ENCODE measurements around the gene NHLH2. TPM values are rescaled to one million over a fixed set of nuclear protein-coding genes. Genes with fewer than 3 reads are reported as not detected.

Gene NHLH2
- total and polyA plus RNA-seq, 4 donors, result not detected

- H3K9me3 ChIP-seq (ENCODE audit: control insufficient read depth in 4 of 4, low read length in 3 of 4), result no peaks in the 10 kb centered on the region
- WGBS, result 66% methylated on average over 5 of the region's 5 CpGs
- no peak overlapping the region for H3K4me3 ChIP-seq (ENCODE audit: low read depth in 1 of 3, low read length in 3 of 3)
- TF ChIP-seq YY1 (IDR thresholded peaks at IDR 0.05) (no peak), FOXA2 (IDR thresholded peaks at IDR 0.05) (no peak), MAX (IDR thresholded peaks at IDR 0.05) (no peak), EGR1 (IDR thresholded peaks at IDR 0.05; ENCODE audit: low read depth in 2 of 2) (no peak), CTCF (IDR thresholded peaks at IDR 0.05; ENCODE audit: low read depth, low read length, missing input control) (no peak), HNF4G (IDR thresholded peaks at IDR 0.05) (no peak), ATF3 (IDR thresholded peaks at IDR 0.05) (no peak), HNF4A (conservative IDR thresholded peaks at IDR 0.05) (no peak), GABPA (IDR thresholded peaks at IDR 0.05 in 1 of 2, conservative IDR thresholded peaks at IDR 0.05 in 1 of 2) (no peak), REST (IDR thresholded peaks at IDR 0.05) (no peak), FOXA1 (IDR thresholded peaks at IDR 0.05) (no peak)
- H3K36me3 ChIP-seq (ENCODE audit: control insufficient read depth in 4 of 4, insufficient read depth in 3 of 4, low read depth in 1 of 4, low read length in 3 of 4), result no peaks in the 10 kb centered on the region
- H3K27me3 ChIP-seq (ENCODE audit: control insufficient read depth in 4 of 4, insufficient read depth in 4 of 4, low read length in 3 of 4), result peaks cover 0 to 3% (median 2%) of the 10 kb centered on the region in 4 donors
- no peak overlapping the region for H3K9ac ChIP-seq (ENCODE audit: low read depth in 1 of 2, low read length in 2 of 2)
- H3K4me1 ChIP-seq (ENCODE audit: control insufficient read depth in 4 of 4, insufficient read depth in 4 of 4, low read length in 3 of 4), result no peaks in the 10 kb centered on the region
- no peak for DNase-seq (ENCODE audit: low spot score)
- H3K27ac ChIP-seq (ENCODE audit: low read depth in 1 of 2, low read length in 2 of 2), result no peak overlapping the region
Observed at GRCh38 chr1:115796897-115797296, 44.0 kb downstream of the NHLH2 start.

- Histone ChIP-seq H3K27ac (ENCODE audit: low read depth in 1 of 2, low read length in 2 of 2) (no peak overlapping the region), H3K9ac (ENCODE audit: low read depth in 1 of 2, low read length in 2 of 2) (no peak overlapping the region), H3K4me3 (ENCODE audit: low read depth in 1 of 3, low read length in 3 of 3) (no peak overlapping the region), H3K27me3 (ENCODE audit: control insufficient read depth in 4 of 4, insufficient read depth in 4 of 4, low read length in 3 of 4) (peaks cover 0 to 3% (median 2%) of the 10 kb centered on the region in 4 donors), H3K9me3 (ENCODE audit: control insufficient read depth in 4 of 4, low read length in 3 of 4) (no peaks in the 10 kb centered on the region), H3K4me1 (ENCODE audit: control insufficient read depth in 4 of 4, insufficient read depth in 4 of 4, low read length in 3 of 4) (no peaks in the 10 kb centered on the region), H3K36me3 (ENCODE audit: control insufficient read depth in 4 of 4, insufficient read depth in 3 of 4, low read depth in 1 of 4, low read length in 3 of 4) (no peaks in the 10 kb centered on the region)
- no peak for DNase-seq (ENCODE audit: low spot score)
- TF ChIP-seq TAF1 (conservative IDR thresholded peaks at IDR 0.05) (no peak), HNF4A (conservative IDR thresholded peaks at IDR 0.05) (no peak), RXRA (IDR thresholded peaks at IDR 0.05) (no peak)
- WGBS, result 81% methylated on average over 6 of the region's 6 CpGs
Observed at GRCh38 chr1:115796036-115796435, 44.9 kb downstream of the NHLH2 start.
